CD14-positive monocyte (primary cell): ENCODE data around the gene FOXN4. TPM values are rescaled to one million over a fixed set of nuclear protein-coding genes. Genes with fewer than 3 reads are reported as not detected.

Source experiments
- DNase-seq, 3 donors: peaks; one replicate each; pipeline ENCODE4 v3.0.0-alpha.2; 2011 to 2022
- H2AFZ ChIP-seq: 2 replicates; pipeline ENCODE4 v1.6.0; 2012; ENCODE audit warnings: mild to moderate bottlenecking, low read depth, low read length, inconsistent platforms; ENCODE audit not compliant: insufficient read depth, poor library complexity, severe bottlenecking
- H3K27ac ChIP-seq, 2 donors: 1 replicate in 1 of 2; 2 replicates in 1 of 2; pipeline ENCODE4 v1.5.1; 2012 to 2013; ENCODE audit warnings: low read length in 2 of 2, control low read depth in 1 of 2, inconsistent platforms in 1 of 2, low read depth in 1 of 2, mild to moderate bottlenecking in 1 of 2
- H3K27me3 ChIP-seq, 2 donors: one replicate each; pipeline versions ENCODE4 v1.6.0 to v1.6.1; 2011 to 2013; ENCODE audit warnings: low read length in 2 of 2; ENCODE audit not compliant: control insufficient read depth in 2 of 2, insufficient read depth in 2 of 2
- H3K36me3 ChIP-seq, 2 donors: replicated peaks in 1 of 2; 1 replicate in 1 of 2; 2 replicates in 1 of 2; pipeline versions ENCODE4 v1.5.1 to v1.6.1; 2012 to 2013; ENCODE audit warnings: low read length in 2 of 2, control low read depth in 1 of 2, inconsistent platforms in 1 of 2, mild to moderate bottlenecking in 1 of 2; ENCODE audit not compliant: insufficient read depth in 2 of 2, control insufficient read depth in 1 of 2
- H3K4me1 ChIP-seq, 2 donors: 1 replicate in 1 of 2; 2 replicates in 1 of 2; pipeline versions ENCODE4 v1.5.1 to v1.6.1; 2012 to 2013; ENCODE audit warnings: low read length in 2 of 2, control low read depth in 1 of 2, inconsistent platforms in 1 of 2, mild to moderate bottlenecking in 1 of 2, moderate library complexity in 1 of 2; ENCODE audit not compliant: insufficient read depth in 2 of 2, control insufficient read depth in 1 of 2
- H3K4me2 ChIP-seq: replicated peaks from 2 replicates; pipeline ENCODE3; 2012; ENCODE audit warnings: low read length, moderate library complexity, mild to moderate bottlenecking; ENCODE audit not compliant: poor library complexity, severe bottlenecking; ENCODE audit errors: extremely low read depth
- H3K4me3 ChIP-seq, 3 experiments: fragments of 200-600 bp in 1 of 3; sonication (generic) in 1 of 3; replicated peaks in 1 of 3; 1 replicate in 2 of 3; 2 replicates in 1 of 3; pipeline ENCODE4 v1.5.1; 2011 to 2013; ENCODE audit warnings: low read length in 3 of 3, mild to moderate bottlenecking in 3 of 3, control low read depth in 2 of 3, low read depth in 2 of 3, inconsistent platforms in 1 of 3, moderate library complexity in 1 of 3
- H3K79me2 ChIP-seq: 2 replicates; pipeline ENCODE4 v1.6.0; 2012; ENCODE audit warnings: mild to moderate bottlenecking, control low read depth, inconsistent platforms, low read length, moderate library complexity; ENCODE audit not compliant: insufficient read depth
- H3K9ac ChIP-seq: 2 replicates; pipeline ENCODE4 v1.6.0; 2017; ENCODE audit warnings: low read length, mild to moderate bottlenecking; ENCODE audit not compliant: insufficient read depth, poor library complexity, severe bottlenecking
- H3K9me3 ChIP-seq, 2 donors: replicated peaks in 1 of 2; 1 replicate in 1 of 2; 2 replicates in 1 of 2; pipeline versions ENCODE4 v1.5.1 to v1.6.1; 2012 to 2013; ENCODE audit warnings: low read length in 2 of 2, control low read depth in 1 of 2; ENCODE audit not compliant: control insufficient read depth in 1 of 2, insufficient read depth in 1 of 2
- H4K20me1 ChIP-seq: 2 replicates; pipeline ENCODE4 v1.6.0; 2012; ENCODE audit warnings: mild to moderate bottlenecking, low read length, control low read depth, moderate library complexity; ENCODE audit not compliant: insufficient read depth
- H3K27ac Mint-ChIP-seq, 7 donors: one replicate each; pipeline ENCODE4 v1.8.0; 2020; ENCODE audit warnings: mild to moderate bottlenecking in 7 of 7, mixed read lengths in 7 of 7, moderate library complexity in 6 of 7, inconsistent platforms in 2 of 7
- H3K27me3 Mint-ChIP-seq, 3 donors: one replicate each; pipeline ENCODE4 v1.8.0; 2021 to 2022; ENCODE audit warnings: low read depth in 3 of 3, mild to moderate bottlenecking in 3 of 3, mixed read lengths in 3 of 3, moderate library complexity in 3 of 3, inconsistent platforms in 1 of 3
- H3K36me3 Mint-ChIP-seq, 2 donors: one replicate each; pipeline ENCODE4 v1.8.0; 2020; ENCODE audit warnings: mixed read lengths in 2 of 2, inconsistent platforms in 1 of 2, mild to moderate bottlenecking in 1 of 2
- H3K4me1 Mint-ChIP-seq: one replicate; pipeline ENCODE4 v1.8.0; 2020; ENCODE audit warnings: mild to moderate bottlenecking, mixed read lengths
- H3K4me3 Mint-ChIP-seq, 2 donors: one replicate each; pipeline ENCODE4 v1.8.0; 2020; ENCODE audit warnings: mild to moderate bottlenecking in 2 of 2, mixed read lengths in 2 of 2, moderate library complexity in 1 of 2
- H3K9me3 Mint-ChIP-seq, 7 donors: one replicate each; pipeline ENCODE4 v1.8.0; 2020 to 2022; ENCODE audit warnings: mixed read lengths in 7 of 7, mild to moderate bottlenecking in 6 of 7, moderate library complexity in 6 of 7, inconsistent platforms in 2 of 7
- WGBS: methylation state at CpG from one replicate; pipeline ENCODE4 v1.1.5; 2013; ENCODE audit warnings: missing lambda C conversion rate; ENCODE audit not compliant: insufficient coverage; 5-methylcytosine and 5-hydroxymethylcytosine counted together
- intact Hi-C, 2 donors: fragments of 100-400 bp; cut with micrococcal nuclease; formaldehyde crosslinking; loops; one replicate each; pipeline versions ENCODE4 v1.15.0 to v1.15.1; 2023
- polyA plus RNA-seq, 3 donors: library from polyadenylated mRNA; depleted of rRNA in 1 of 3; unstranded in 2 of 3; stranded (reverse) in 1 of 3; fragments of 300-500 nt in 2 of 3; fragments of >200 nt in 1 of 3; fragmentation: Illumina TruSeq in 2 of 3; gene quantifications; 1 replicate in 2 of 3; 2 replicates in 1 of 3; pipeline ENCODE4 v1.2.3, GENCODE V29; 2012 to 2021
- TF ChIP-seq, protein P1 (sequence below): fragments of 200-600 bp; IDR thresholded peaks from one replicate; pipeline ENCODE4 v1.8.0; 2022; ENCODE audit warnings: antibody characterized with exemption, mild to moderate bottlenecking

Gene FOXN4
- polyA plus RNA-seq, 3 donors: not detected

- Mint-ChIP-seq H3K36me3 (peaks cover 3 to 18% of the 10 kb centered on the region in 2 donors), H3K4me3 (no peak overlapping the region), H3K27ac (peak overlapping the region in 1 of 7 donors; percentile 49), H3K27me3 (peaks cover 0 to 2% (median 0%) of the 10 kb centered on the region in 3 donors), H3K9me3 (peaks cover 0 to 4% (median 0%) of the 10 kb centered on the region in 7 donors), H3K4me1 (no peaks in the 10 kb centered on the region)
- Histone ChIP-seq H3K4me2 (no peak overlapping the region), H4K20me1 (no peaks in the 10 kb centered on the region), H3K27ac (no peak overlapping the region), H3K4me1 (no peaks in the 10 kb centered on the region), H2AFZ (no peak overlapping the region), H3K9ac (no peak overlapping the region), H3K9me3 (no peaks in the 10 kb centered on the region), H3K27me3 (no peaks in the 10 kb centered on the region), H3K79me2 (no peaks in the 10 kb centered on the region), H3K4me3 (no peak overlapping the region), H3K36me3 (peaks cover 0 to 6% of the 10 kb centered on the region in 2 donors)
- TF ChIP-seq, protein P1, sequence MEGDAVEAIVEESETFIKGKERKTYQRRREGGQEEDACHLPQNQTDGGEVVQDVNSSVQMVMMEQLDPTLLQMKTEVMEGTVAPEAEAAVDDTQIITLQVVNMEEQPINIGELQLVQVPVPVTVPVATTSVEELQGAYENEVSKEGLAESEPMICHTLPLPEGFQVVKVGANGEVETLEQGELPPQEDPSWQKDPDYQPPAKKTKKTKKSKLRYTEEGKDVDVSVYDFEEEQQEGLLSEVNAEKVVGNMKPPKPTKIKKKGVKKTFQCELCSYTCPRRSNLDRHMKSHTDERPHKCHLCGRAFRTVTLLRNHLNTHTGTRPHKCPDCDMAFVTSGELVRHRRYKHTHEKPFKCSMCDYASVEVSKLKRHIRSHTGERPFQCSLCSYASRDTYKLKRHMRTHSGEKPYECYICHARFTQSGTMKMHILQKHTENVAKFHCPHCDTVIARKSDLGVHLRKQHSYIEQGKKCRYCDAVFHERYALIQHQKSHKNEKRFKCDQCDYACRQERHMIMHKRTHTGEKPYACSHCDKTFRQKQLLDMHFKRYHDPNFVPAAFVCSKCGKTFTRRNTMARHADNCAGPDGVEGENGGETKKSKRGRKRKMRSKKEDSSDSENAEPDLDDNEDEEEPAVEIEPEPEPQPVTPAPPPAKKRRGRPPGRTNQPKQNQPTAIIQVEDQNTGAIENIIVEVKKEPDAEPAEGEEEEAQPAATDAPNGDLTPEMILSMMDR: no peak
- no CpG with 5 or more reads among the region's 3 CpGs for WGBS
- no peak for DNase-seq
- intact Hi-C loops: no loop called here
Measured at GRCh38 chr12:109263439-109263838, 45.6 kb downstream of the FOXN4 start.

DNA sequence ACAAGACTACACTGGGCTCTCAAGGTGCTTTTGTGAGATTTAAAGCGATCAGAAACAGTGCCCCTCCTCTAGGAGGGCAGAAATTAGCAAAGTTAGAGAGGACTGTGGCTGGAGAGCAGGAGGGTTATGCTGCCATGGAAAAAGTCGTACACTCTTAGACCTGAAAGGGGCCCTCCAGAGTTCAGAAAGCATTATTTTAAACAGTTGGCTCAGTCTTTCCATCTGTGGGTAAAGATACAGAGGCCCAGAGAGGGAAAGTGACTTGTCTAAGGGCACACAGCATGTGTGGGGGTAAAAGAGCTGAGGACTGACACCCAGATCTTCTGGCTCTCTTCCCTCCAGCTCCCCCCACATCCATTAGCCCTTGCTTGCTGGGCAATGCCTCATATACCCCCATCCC, 47.1 kb downstream of the FOXN4 start:
- no peak overlapping the region for H3K4me3 ChIP-seq
- Mint-ChIP-seq H3K9me3 (peaks cover 0 to 4% (median 0%) of the 10 kb centered on the region in 7 donors), H3K27ac (no peak overlapping the region), H3K4me1 (no peaks in the 10 kb centered on the region), H3K36me3 (peaks cover 0 to 16% of the 10 kb centered on the region in 2 donors), H3K4me3 (no peak overlapping the region), H3K27me3 (peaks cover 0 to 2% (median 0%) of the 10 kb centered on the region in 3 donors)
- no peak for DNase-seq
- H3K27me3 ChIP-seq: no peaks in the 10 kb centered on the region
- H3K4me1 ChIP-seq: no peaks in the 10 kb centered on the region
- 100% methylated on average over 1 of the region's 2 CpGs for WGBS
- H3K79me2 ChIP-seq: no peaks in the 10 kb centered on the region
- no peak overlapping the region for H3K4me2 ChIP-seq
- no peaks in the 10 kb centered on the region for H4K20me1 ChIP-seq
- no peak overlapping the region for H3K27ac ChIP-seq
- H3K9ac ChIP-seq: no peak overlapping the region
- H3K9me3 ChIP-seq: no peaks in the 10 kb centered on the region
- H2AFZ ChIP-seq: no peak overlapping the region
- H3K36me3 ChIP-seq: peaks cover 0 to 6% of the 10 kb centered on the region in 2 donors
- intact Hi-C loops: no loop called here
- TF ChIP-seq, protein P1: no peak
